GM21529 (cell line): ENCODE results near the gene AP1AR.
"Not testable (repeated sequence)": the region's sequence is repeated elsewhere in the genome, so short reads cannot be mapped to it uniquely, and the experiment has no call there.

ENCODE experiments used
- ATAC-seq: cut with Tn5 transposase; IDR thresholded peaks from one replicate; pipeline ENCODE4 v1.9.1; 2021; ENCODE audit not compliant: unreplicated experiment

AP1AR gene

GRCh38 chr4:112231779-112232713, at the start of gene AP1AR:
Gene AP1AR, plus strand, starts transcription at chr4:112231787. Its CDS starts 305 bp downstream, at chr4:112232092.
- ATAC-seq = peak; percentile 66

GRCh38 chr4:112182604-112183003, 49.0 kb upstream of the AP1AR start:
- no peak for ATAC-seq

- ATAC-seq = no peak
Observed at GRCh38 chr4:112183252-112183651, 48.3 kb upstream of the AP1AR start.

- ATAC-seq = no peak
Observed at GRCh38 chr4:112184438-112184837, 47.1 kb upstream of the AP1AR start.

GRCh38 chr4:112185334-112185733, 46.3 kb upstream of the AP1AR start:
- ATAC-seq = peak; percentile 73

- no peak for ATAC-seq
Observed at GRCh38 chr4:112185740-112186670, 45.6 kb upstream of the AP1AR start.

- ATAC-seq = no peak
Observed at GRCh38 chr4:112189754-112190153, 41.8 kb upstream of the AP1AR start.

- ATAC-seq = no peak
Observed at GRCh38 chr4:112190684-112191083, 40.9 kb upstream of the AP1AR start.

GRCh38 chr4:112196461-112196860, 35.1 kb upstream of the AP1AR start:
- no peak for ATAC-seq

- peak; percentile 6 for ATAC-seq
Observed at GRCh38 chr4:112199041-112199440, 32.5 kb upstream of the AP1AR start.

GRCh38 chr4:112201915-112202505, 29.6 kb upstream of the AP1AR start:
- ATAC-seq = peak; percentile 44

- ATAC-seq = no peak
Observed at GRCh38 chr4:112203593-112203992, 28.0 kb upstream of the AP1AR start.

- ATAC-seq = peak; percentile 51
Observed at GRCh38 chr4:112206431-112206830, 25.2 kb upstream of the AP1AR start.

GRCh38 chr4:112208137-112209095, 23.2 kb upstream of the AP1AR start:
- not testable (repeated sequence) for ATAC-seq

GRCh38 chr4:112210777-112211176, 20.8 kb upstream of the AP1AR start:
- ATAC-seq = no peak

- ATAC-seq = peak; percentile 74
Observed at GRCh38 chr4:112213091-112213490, 18.5 kb upstream of the AP1AR start.

- ATAC-seq = no peak
Observed at GRCh38 chr4:112213856-112214255, 17.7 kb upstream of the AP1AR start.

- no peak for ATAC-seq
Observed at GRCh38 chr4:112214390-112215264, 17.0 kb upstream of the AP1AR start.

- no peak for ATAC-seq
Observed at GRCh38 chr4:112219826-112220366, 11.7 kb upstream of the AP1AR start.
